Measurements from ENCODE around the gene HS3ST1.
A peak's percentile ranks its signal among the peaks of the same experiment; 100 is the strongest.

HS3ST1 gene

DNA sequence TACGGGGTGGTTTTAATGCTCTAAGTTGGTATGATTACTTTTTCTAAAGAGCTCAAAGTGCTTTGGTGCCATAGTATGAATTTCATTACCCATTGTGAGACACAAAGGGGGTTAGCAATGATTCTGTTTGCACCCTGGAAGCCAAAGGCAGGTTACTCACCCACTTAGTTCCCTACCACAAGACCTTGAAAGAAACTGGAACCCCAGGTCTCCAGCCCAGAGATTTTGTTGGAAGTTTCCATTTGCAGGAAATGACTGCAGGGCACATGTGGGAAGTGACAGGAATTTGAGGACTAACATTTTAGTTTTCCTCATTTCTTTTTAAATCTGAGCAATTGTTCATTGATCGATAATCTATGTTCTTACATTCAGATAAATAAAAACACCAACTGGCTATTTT lies 1.8 kb upstream of the HS3ST1 start:
- DNase-seq: no peak

GRCh38 chr4:11429699-11430045 lies 978 bp upstream of the HS3ST1 start:
- no peak for DNase-seq

GRCh38 chr4:11428899-11429698 lies 405 bp upstream of the HS3ST1 start:
- peak; percentile 90 for DNase-seq

DNA sequence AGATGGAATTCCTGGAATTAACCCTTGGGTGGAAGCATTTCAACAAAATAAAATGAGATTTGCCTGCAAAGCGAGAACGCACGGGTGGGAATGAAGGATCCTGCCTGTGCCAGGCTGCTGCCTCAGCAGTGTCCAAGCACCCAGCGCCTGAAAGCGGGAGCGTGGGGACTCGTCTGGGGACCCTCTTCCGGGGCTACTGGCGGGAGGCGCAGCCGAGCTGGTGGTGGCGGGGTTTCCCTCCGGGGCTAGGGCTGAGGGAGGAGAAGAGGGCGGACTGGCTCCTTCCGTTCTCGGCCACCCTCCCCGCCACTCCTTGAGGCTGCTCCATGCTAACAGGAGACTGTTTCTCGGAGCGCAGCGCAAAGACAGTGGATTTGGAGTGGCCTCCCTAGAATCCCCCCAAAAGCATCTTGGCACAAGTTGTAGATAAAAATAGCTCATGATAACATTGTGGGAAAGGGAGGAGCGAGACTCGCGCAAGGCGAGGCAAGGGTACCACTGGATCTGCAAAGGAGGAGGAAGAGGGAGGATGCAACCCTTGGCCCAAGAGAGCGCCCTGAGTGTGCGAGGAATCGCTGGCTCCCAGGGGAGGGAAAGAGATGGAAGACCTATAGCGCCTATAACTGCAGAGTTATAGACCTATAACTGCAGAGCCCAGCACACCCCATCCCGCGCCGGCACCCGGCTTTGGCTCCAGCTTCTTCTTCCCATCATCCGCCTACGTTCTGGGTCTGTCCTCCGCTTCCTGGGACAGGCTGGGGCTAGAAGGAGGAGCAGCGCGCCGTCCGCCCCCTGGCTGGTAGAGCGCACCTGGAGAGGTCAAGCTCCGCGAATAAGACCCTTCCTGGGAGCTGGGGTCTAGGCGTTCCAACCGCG lies 1.3 kb downstream of the HS3ST1 start:
- DNase-seq: peak; percentile 61

GRCh38 chr4:11426731-11427120 lies 2.0 kb downstream of the HS3ST1 start:
- DNase-seq: no peak

GRCh38 chr4:11426003-11426402 lies 2.7 kb downstream of the HS3ST1 start:
- no peak for DNase-seq

DNA sequence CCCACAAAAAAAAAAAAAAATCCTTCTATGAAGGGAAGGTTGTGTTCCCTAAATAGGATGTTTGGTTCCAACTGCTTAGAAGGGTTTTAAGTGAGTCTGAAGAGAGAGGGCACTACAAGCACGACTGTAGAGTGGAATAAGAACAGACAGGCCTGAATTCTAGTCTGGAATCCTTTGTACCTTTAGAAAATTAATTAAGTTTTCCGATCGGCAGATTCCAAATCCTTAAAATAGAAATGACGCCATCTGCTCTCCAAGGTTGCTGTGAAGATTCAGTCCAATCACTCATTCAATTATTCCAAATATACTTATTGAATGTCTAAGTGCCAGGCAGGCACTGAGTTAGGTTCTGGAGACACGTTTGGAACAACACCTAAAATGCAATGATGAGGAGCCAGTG lies 3.8 kb downstream of the HS3ST1 start:
- no peak for DNase-seq

- peak; percentile 44 for DNase-seq
Measured at GRCh38 chr4:11424000-11424399, 4.7 kb downstream of the HS3ST1 start.

GRCh38 chr4:11423465-11423864 lies 5.2 kb downstream of the HS3ST1 start:
- no peak for DNase-seq

DNA sequence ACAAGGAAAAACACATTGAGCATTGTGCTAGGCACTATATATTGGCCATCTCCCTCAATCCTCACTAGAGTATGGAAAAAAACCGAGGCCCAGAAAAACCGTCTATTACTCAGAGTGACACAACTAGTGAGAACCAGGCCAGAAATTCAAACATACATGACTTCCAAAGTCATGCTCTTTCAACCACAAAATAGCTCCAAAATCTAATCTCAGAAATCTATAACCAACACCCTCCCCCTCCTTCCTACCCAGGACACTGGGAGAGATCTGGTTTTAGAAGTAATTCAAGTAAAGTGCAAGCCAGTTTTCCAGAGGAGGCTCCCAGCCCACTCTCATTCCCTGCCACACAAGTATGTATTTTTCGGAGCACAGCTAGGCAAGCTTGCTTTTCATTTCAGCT lies 7.6 kb downstream of the HS3ST1 start:
- no peak for DNase-seq

DNA sequence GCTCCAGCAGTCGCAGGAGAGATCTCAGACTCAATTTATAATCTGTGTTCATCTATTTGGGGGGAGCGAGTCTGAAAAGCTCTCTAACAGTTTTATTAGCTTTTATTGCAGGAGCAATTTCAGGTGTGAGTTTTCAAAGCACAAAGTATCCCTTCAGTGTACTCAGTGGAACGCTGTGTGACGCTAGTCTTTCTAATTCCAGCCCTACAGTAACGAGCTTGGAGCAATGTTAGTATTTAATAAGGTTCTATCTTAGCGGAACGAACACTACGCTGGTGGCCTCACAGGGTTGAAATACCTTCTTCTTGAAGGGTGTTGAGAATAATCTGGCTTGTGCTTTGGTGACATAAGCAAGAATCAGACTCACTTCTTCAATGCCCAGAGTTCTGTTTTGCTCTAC lies 8.4 kb downstream of the HS3ST1 start:
- no peak for DNase-seq

GRCh38 chr4:11418610-11419009 lies 10.1 kb downstream of the HS3ST1 start:
- DNase-seq: no peak

GRCh38 chr4:11416767-11417113 lies 12.0 kb downstream of the HS3ST1 start:
- no peak for DNase-seq

GRCh38 chr4:11416071-11416766 lies 12.5 kb downstream of the HS3ST1 start:
- no peak for DNase-seq

DNA sequence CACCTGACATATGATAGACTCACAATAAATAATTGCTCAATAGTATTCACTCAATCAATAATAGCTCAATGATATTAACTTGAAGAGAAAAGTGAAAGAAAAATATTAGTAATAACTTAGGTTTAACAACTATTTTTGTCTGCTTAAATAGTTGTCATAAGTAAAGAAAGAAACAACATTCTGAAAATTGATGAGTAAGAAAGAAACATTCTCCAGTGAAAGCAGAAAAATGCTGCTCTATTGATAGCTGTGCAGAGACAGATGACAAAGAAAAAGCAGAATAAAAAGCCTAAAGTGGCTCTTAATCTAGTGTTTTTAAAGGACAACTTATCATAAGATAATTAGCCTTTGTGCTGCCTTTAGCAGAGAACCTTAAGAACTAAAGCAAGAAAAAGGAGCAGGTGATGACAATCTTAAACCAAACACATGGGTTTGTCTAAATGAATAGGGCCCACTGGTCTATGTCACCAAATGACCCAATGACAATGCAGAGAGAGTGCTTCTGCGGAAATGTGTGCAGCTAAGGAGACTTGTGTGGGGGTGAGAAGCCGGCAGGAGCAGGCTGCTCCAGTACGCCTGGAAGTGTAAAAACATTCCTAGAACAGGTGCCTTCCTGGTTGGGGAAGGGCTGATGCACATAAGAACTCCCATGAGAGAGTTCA lies 13.2 kb downstream of the HS3ST1 start:
- DNase-seq: no peak

DNA sequence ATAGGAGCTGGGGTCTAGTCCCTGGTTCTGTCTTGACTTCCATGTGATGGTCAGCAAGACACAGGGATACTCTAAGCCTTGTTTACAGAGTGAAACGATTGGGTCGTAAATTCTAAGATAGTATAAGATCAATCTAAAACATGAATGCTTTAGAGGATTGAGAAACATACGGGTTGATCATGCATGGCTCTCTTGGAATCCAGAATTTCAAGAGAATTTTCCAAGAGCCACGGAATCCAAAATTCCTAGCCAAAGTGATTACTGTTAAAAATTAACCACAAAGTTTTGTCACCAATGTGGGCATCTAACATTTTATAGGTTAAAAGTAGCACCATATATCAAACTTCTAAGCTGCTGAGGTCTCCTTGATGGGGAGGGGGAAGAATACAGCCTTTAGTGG lies 16.5 kb downstream of the HS3ST1 start:
- no peak for DNase-seq

DNA sequence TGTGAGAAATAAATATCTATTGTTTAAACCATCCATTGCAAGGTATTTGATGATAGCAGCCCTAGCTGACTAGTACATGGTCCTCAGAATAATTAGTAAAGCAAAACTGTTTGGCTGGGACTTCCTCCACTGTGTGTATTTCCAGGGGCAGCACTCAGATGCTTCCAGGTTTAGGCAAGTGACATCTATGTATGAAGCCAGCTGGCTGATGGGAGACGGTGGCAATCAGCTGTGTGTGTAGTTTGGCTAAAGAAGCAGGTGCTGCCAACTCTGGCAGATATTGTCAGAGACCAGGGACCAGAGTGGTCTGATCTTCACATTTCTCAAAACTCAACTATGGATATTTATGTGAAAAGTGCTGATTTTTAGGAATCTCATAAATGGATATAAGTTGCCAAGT lies 19.1 kb downstream of the HS3ST1 start:
- no peak for DNase-seq

DNA sequence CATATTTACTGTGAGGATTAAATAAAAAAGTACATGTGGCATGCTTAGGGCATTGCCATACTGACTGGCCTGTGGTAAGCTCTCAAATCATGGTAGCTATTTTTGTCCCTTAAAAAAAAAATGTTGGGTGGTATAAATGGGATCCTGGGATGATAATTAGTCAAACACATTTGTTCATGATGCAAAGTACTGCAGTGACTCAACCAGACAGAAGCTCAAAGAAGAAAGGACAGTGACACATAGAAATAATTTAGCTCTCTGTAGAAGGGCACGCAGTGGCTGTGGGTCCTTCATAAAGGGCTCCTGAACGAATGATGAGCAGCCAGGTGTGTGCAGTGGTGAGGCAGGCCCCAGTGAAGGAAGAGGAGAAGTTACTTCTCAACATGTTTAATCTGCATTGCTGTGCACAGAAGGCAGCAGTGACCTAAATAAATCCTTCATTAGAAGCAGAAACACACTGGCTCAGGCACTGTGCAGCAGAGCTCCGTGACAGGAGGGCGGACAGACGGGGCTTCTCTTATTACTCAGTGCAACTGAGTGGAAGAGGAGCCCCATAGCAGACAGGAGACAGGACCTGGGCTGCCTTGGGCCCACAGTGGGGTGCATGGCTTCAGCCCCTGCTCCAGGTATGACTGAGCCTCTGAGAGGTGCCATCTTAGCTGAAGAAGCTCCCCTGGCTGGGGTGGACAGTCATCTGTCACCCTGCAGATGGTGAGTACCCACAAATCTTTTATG lies 20.3 kb downstream of the HS3ST1 start:
- DNase-seq: peak; percentile 53

DNA sequence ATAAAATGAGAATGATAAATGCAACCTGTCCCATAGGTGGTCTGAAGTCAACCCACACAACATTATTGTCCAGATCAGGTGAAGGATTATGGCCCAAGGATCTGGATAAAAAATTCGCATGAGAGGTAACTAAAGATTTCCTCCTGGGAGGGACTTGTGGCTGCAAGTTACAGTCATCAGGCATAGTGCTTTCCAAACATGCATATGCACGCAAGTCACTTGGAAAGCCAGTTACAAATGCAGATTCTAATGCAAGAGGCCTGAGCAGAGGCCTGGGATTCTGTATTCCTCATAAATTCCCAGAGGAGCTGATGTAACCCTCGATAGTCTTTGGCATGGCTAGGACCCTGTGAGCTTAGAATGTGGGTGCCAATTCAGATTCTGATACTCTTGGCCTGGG lies 21.1 kb downstream of the HS3ST1 start:
- no peak for DNase-seq

GRCh38 chr4:11404431-11404830 lies 24.3 kb downstream of the HS3ST1 start:
- DNase-seq: no peak

DNA sequence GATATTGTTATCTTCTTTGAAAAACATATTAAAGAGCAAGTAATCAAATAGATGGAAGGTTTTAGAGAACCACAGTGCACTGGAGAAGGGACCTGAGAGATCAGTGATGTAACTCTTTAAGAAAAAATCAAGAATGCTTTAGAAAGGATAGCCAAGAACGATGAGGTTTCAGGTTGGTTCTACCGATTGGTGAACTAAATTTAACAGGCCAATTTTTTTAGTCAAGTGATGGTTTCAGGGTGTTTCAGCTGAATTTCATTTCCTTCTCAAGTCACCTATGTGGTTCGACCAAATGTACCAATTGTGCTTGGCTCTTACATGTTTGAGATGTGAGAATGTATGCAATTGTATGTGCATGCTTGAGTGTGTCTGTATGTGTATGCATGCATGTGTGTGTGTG lies 26.5 kb downstream of the HS3ST1 start:
- DNase-seq: no peak

- DNase-seq: no peak
Measured at GRCh38 chr4:11399461-11399971, 29.2 kb downstream of the HS3ST1 start.
